ENCODE data around the gene SLC30A1.
A peak's percentile ranks its signal among the peaks of the same experiment; 100 is the strongest.

The SLC30A1 gene

GRCh38 chr1:211581526-211581925, 2.6 kb upstream of the SLC30A1 start:
- TF ChIP-seq EGR1 (IDR thresholded peaks at IDR 0.05) (no peak), FOXM1 (IDR thresholded peaks at IDR 0.05; ENCODE audit: borderline replicate concordance, low read depth) (no peak), CEBPB (IDR thresholded peaks at IDR 0.05) (no peak), ZBTB7A (IDR thresholded peaks at IDR 0.05; ENCODE audit: low read depth) (no peak), RAD21 (IDR thresholded peaks at IDR 0.05; ENCODE audit: low read depth) (no peak), TAF1 (IDR thresholded peaks at IDR 0.05; ENCODE audit: low read depth) (no peak), YY1 (IDR thresholded peaks at IDR 0.05; ENCODE audit: low read depth) (no peak), NFIC (IDR thresholded peaks at IDR 0.05) (no peak), CREB1 (IDR thresholded peaks at IDR 0.05; ENCODE audit: low read depth) (no peak), USF1 (IDR thresholded peaks at IDR 0.05) (no peak), REST (IDR thresholded peaks at IDR 0.05; ENCODE audit: low read depth) (no peak), MAX (IDR thresholded peaks at IDR 0.05) (no peak), TCF12 (IDR thresholded peaks at IDR 0.05; ENCODE audit: low read depth) (no peak), TEAD4 (IDR thresholded peaks at IDR 0.05) (no peak), EP300 (IDR thresholded peaks at IDR 0.05; ENCODE audit: borderline replicate concordance) (no peak)

- TF ChIP-seq EP300 (IDR thresholded peaks at IDR 0.05; ENCODE audit: borderline replicate concordance) = no peak
- TF ChIP-seq YY1 (IDR thresholded peaks at IDR 0.05; ENCODE audit: low read depth) = no peak
- no peak for TF ChIP-seq NFIC (IDR thresholded peaks at IDR 0.05)
- TF ChIP-seq EGR1 (IDR thresholded peaks at IDR 0.05) = no peak
- no peak for TF ChIP-seq RAD21 (IDR thresholded peaks at IDR 0.05; ENCODE audit: low read depth)
- no peak for TF ChIP-seq TAF1 (IDR thresholded peaks at IDR 0.05; ENCODE audit: low read depth)
- no peak for TF ChIP-seq TEAD4 (IDR thresholded peaks at IDR 0.05)
- no peak for TF ChIP-seq REST (IDR thresholded peaks at IDR 0.05; ENCODE audit: low read depth)
- TF ChIP-seq TCF12 (IDR thresholded peaks at IDR 0.05; ENCODE audit: low read depth) = no peak
- no peak for TF ChIP-seq FOXM1 (IDR thresholded peaks at IDR 0.05; ENCODE audit: borderline replicate concordance, low read depth)
- no peak for TF ChIP-seq CREB1 (IDR thresholded peaks at IDR 0.05; ENCODE audit: low read depth)
- TF ChIP-seq CEBPB (IDR thresholded peaks at IDR 0.05) = no peak
- no peak for TF ChIP-seq ZBTB7A (IDR thresholded peaks at IDR 0.05; ENCODE audit: low read depth)
- TF ChIP-seq USF1 (IDR thresholded peaks at IDR 0.05) = no peak
- TF ChIP-seq MAX (IDR thresholded peaks at IDR 0.05) = no peak
Measured at GRCh38 chr1:211580303-211580687, 1.3 kb upstream of the SLC30A1 start.

GRCh38 chr1:211579440-211580302, 710 bp upstream of the SLC30A1 start:
- TF ChIP-seq EGR1 (IDR thresholded peaks at IDR 0.05) = 0 out of 2 replicates have a peak, but pooled peaks have one; percentile 10
- peak; percentile 84 for TF ChIP-seq ZBTB7A (IDR thresholded peaks at IDR 0.05; ENCODE audit: low read depth)
- TF ChIP-seq EP300 (IDR thresholded peaks at IDR 0.05; ENCODE audit: borderline replicate concordance) = no peak
- no peak for TF ChIP-seq CREB1 (IDR thresholded peaks at IDR 0.05; ENCODE audit: low read depth)
- TF ChIP-seq MAX (IDR thresholded peaks at IDR 0.05) = peak; percentile 50
- peak; percentile 21; the same call in 1 of the 2 replicates for TF ChIP-seq USF1 (IDR thresholded peaks at IDR 0.05)
- no peak for TF ChIP-seq FOXM1 (IDR thresholded peaks at IDR 0.05; ENCODE audit: borderline replicate concordance, low read depth)

GRCh38 chr1:211577819-211578639, 932 bp downstream of the SLC30A1 start:
- TF ChIP-seq NFIC (IDR thresholded peaks at IDR 0.05) (no peak), ZBTB7A (IDR thresholded peaks at IDR 0.05; ENCODE audit: low read depth) (peak; percentile 82), MAX (IDR thresholded peaks at IDR 0.05) (peak; percentile 82), TCF12 (IDR thresholded peaks at IDR 0.05; ENCODE audit: low read depth) (peak; percentile 41; the same call in 1 of the 2 replicates), CEBPB (IDR thresholded peaks at IDR 0.05) (peak; percentile 6; the same call in 1 of the 2 replicates), TAF1 (IDR thresholded peaks at IDR 0.05; ENCODE audit: low read depth) (peak; percentile 28; the same call in 1 of the 2 replicates), YY1 (IDR thresholded peaks at IDR 0.05; ENCODE audit: low read depth) (peak; percentile 68; the same call in 1 of the 2 replicates), RAD21 (IDR thresholded peaks at IDR 0.05; ENCODE audit: low read depth) (peak; percentile 39; the same call in 1 of the 2 replicates), EP300 (IDR thresholded peaks at IDR 0.05; ENCODE audit: borderline replicate concordance) (no peak; the same call in 1 of the 2 replicates)

Measured in Ishikawa (cell line).